Stomach (tissue), 4 donors: Measurements from ENCODE around the gene OR6B3.

Experiments used
- CTCF ChIP-seq, 7 experiments: fragments of 450-650 bp in 4 of 7; fragments of 200-600 bp in 3 of 7; sonication (generic) in 3 of 7; IDR thresholded peaks; one replicate each; pipeline ENCODE4 v1.5.1; 2016 to 2019; ENCODE audit warnings: antibody characterized with exemption in 7 of 7, control low read depth in 2 of 7, mild to moderate bottlenecking in 1 of 7
- EP300 ChIP-seq: sonication (generic); formaldehyde crosslinking; IDR thresholded peaks from one replicate; pipeline ENCODE4 v1.6.1; 2017; ENCODE audit warnings: antibody characterized with exemption
- POLR2A ChIP-seq, 4 donors: fragments of 450-650 bp; IDR thresholded peaks; one replicate each; pipeline ENCODE4 v1.6.1; 2016; ENCODE audit warnings: antibody characterized with exemption in 4 of 4, control low read depth in 2 of 4, mild to moderate bottlenecking in 1 of 4, moderate library complexity in 1 of 4

GRCh38 chr2:240074545-240074944, 21.2 kb upstream of the OR6B3 start:
- no peak for TF ChIP-seq EP300
- TF ChIP-seq CTCF (IDR thresholded peaks at IDR 0.05), result no peak
- TF ChIP-seq POLR2A (IDR thresholded peaks at IDR 0.05), result no peak
